AG09309 (cell line): ENCODE data around the gene RNF115.

Experiments
- DNase-seq: peaks from one replicate; pipeline ENCODE4 v3.0.0-alpha.2; 2010; ENCODE audit warnings: low read depth
- H3K4me3 ChIP-seq: 2 replicates; pipeline ENCODE4 v1.5.1; 2011; ENCODE audit warnings: mild to moderate bottlenecking, low read depth, low read length, moderate library complexity; ENCODE audit not compliant: control insufficient read depth
- TF ChIP-seq, protein P1 (sequence below): IDR thresholded peaks from 2 replicates; pipeline ENCODE4 v1.5.1; 2011; ENCODE audit warnings: mild to moderate bottlenecking, low read depth, low read length, inconsistent platforms; ENCODE audit not compliant: insufficient read depth, control insufficient read depth; ENCODE audit errors: missing control alignments

Gene RNF115

DNA sequence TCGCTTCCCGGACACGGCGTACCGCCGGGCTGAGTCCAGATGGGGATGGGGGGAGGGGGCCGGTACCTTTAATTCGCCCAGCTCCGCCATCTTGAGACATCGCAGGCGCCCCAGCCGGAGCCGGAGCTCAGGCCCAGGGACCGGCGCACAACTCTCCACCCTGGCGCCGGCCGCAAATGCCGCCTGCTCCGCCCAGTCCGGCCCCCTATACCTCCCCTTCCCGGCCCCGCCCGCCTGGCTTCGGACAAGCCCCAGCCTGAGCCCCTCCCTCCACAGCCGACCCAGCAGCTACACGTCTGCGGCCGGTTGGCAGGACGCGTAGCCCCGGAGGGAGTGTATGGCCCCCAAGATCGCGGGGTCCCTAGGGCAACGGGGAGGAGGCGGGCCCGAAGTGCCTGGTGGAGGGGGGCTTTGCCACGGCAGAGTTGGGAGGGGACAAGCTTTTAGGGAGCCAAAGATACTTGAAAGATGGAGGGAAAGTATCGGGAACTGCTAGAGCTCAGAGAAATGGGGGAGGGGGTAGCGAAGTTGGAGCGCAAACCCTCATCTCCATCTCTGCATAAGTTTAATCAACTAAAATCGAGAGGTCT is 35.1 kb upstream of the RNF115 start, which contains the start of gene PIAS3:
Gene PIAS3, minus strand, starts transcription at position 181 of the 590 bp plus-strand sequence. Its CDS starts 91 bp downstream, at position 90.
- H3K4me3 ChIP-seq: peak within 1 kb of the TSS; percentile 61
- TF ChIP-seq, protein P1, sequence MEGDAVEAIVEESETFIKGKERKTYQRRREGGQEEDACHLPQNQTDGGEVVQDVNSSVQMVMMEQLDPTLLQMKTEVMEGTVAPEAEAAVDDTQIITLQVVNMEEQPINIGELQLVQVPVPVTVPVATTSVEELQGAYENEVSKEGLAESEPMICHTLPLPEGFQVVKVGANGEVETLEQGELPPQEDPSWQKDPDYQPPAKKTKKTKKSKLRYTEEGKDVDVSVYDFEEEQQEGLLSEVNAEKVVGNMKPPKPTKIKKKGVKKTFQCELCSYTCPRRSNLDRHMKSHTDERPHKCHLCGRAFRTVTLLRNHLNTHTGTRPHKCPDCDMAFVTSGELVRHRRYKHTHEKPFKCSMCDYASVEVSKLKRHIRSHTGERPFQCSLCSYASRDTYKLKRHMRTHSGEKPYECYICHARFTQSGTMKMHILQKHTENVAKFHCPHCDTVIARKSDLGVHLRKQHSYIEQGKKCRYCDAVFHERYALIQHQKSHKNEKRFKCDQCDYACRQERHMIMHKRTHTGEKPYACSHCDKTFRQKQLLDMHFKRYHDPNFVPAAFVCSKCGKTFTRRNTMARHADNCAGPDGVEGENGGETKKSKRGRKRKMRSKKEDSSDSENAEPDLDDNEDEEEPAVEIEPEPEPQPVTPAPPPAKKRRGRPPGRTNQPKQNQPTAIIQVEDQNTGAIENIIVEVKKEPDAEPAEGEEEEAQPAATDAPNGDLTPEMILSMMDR: no peak
- peak; percentile 73 for DNase-seq

DNA sequence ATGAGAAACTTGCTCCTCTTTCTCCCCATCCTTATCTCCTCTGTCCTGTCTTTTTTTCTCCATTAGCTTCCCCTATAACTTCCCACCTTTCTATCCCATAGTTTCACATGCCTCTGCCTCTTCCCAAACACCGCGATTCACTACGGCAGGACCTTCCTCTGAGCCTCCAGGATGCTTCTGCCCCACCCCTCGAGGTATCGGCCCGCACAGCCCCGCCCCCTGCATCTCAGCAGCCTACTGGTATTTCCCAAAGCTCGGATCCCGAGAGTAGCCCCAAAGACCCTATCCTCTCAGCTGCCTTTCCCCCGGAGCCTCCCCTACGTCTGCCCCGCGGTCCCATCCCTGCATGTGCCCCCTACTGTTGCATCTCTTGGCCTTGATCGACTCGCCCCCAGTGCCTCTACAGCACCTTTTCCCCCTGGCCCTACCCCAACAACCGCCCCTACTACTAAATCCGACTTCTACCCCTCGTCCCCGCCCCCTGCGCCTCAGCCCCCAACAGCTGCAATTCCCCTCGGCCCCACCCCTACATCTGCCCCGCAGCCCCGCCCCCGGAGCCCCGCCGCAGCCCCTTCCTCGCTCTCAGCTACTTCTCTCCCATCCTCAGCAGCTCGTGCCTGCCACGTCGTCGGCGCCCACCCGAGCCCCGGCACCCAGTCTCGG is 34.5 kb upstream of the RNF115 start:
- DNase-seq: no peak
- TF ChIP-seq, protein P1: no peak
- H3K4me3 ChIP-seq: peak overlapping the region; percentile 61

DNA sequence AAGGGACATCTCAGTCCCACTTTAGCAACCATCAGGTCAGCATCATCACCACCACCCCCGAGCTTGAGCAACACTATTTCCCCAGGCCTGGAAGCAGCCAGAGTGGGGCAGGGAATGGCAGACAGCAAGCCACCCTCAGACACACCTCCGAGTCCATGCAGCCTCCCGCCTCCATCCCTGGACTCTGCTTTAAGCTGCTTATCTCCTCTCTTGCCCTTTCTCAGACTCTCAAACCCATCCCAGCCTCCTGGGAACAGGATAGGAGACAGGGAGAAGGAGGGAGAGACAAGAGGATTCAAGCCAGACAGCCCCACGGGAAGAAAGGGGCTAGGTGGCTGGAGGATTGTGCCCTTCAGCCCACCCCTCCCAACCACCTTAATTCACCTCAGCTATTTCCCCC is 33.3 kb upstream of the RNF115 start:
- TF ChIP-seq, protein P1: no peak
- H3K4me3 ChIP-seq: no peak overlapping the region
- DNase-seq: no peak

DNA sequence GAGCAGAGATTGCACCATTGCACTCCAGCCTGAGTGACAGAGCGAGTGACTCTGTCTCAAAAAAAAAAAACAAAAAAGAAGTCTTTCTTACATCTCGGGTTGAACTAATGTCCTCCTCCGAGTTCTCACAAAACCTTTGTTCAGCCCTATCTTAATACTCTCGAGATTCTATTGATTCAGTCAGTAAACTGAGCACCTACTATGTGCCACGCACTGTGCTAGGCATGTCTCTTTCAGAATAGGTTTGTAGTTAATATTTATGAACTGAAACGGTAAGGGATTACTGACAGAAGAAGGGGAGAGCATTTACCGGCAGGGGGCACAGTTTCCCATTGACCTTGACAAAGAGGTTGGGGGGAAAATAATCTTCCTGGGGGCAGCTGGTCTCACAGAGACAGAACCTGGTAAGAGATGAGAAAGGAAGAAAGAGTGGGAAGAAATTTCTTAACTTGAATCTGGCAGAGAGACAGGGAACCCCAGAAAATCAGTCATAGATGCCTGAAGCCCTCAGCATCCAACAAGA is 31.6 kb upstream of the RNF115 start:
- no peak for DNase-seq
- H3K4me3 ChIP-seq: no peak overlapping the region
- TF ChIP-seq, protein P1: peak; percentile 30

DNA sequence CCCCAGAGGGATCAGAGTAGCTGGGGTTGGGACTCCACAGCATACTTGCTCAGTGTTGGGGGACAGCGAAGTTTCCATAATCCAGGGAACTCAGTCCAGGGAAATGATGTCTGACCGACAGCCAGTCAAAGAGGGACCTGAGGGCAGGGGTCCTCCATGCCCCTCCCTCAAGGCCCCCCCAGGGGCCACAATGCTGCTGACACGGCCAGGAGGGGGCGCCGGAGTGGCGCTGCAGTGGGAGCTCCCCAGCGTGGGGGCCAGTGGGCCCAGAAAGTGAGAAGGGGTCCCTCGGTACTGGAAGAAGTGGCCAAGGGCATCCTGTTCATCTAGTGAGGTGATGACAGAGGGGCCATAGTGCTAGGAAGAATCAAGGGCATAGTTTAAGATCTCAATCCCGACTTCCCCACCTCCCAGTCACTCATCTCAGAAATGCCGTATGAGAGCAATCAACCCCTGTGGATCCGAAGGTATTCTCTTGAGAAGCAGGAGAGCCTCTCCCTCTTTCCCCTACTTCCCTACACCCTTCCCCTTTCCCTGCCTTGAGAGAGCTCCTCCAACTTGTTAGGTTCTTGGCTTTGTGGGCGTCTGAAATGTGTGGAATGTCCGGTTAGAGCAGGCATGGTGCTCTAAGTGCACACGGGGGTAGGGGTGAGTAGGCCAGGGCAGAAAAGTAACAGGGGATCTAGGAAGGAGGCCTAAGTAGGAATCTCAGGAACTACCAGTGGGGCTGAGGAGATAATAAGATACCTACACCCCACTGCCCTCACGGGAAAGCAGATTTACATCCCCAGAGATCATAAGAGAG is 25.7 kb upstream of the RNF115 start:
- DNase-seq: no peak
- TF ChIP-seq, protein P1: peak; percentile 57
- H3K4me3 ChIP-seq: no peak overlapping the region

DNA sequence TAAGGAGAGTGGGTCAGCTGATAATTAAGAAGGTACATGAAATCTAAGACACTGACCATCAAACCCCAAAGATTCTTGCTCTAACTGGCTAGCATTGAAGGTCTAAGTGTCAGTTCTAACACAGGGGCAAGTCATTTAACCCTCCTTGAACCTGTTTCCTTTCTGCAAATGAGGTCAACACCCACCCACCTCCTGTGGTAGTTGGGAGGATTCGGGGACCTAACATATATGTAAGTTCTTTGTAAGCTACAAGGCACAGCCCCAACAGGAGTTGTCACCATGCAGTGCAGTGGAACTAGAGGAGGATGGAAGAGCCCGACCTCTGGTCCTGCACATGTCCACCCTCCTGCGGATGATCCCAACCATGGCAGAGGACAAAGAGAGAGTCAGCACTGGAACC is 23.9 kb upstream of the RNF115 start:
- DNase-seq: no peak
- TF ChIP-seq, protein P1: no peak

More for the DNA sequence above, 23.9 kb upstream of the RNF115 start:
- H3K4me3 ChIP-seq: no peak overlapping the region
